Eye (tissue), 1 donor: Measurements from ENCODE around the gene SCD.
"Not testable (repeated sequence)": the region's sequence is repeated elsewhere in the genome, so short reads cannot be mapped to it uniquely, and the experiment has no call there.

Experiments
- DNase-seq: peaks from one replicate; pipeline ENCODE4 v3.0.0-alpha.2; 2015

Gene SCD

GRCh38 chr10:100362570-100363496 lies 15.8 kb downstream of the SCD start:
- DNase-seq = no peak

- DNase-seq = no peak
Measured at GRCh38 chr10:100364175-100364574, 17.1 kb downstream of the SCD start.

- no peak for DNase-seq
Measured at GRCh38 chr10:100364735-100365391, 17.8 kb downstream of the SCD start.

GRCh38 chr10:100368721-100369120 lies 21.7 kb downstream of the SCD start:
- DNase-seq = no peak

DNA sequence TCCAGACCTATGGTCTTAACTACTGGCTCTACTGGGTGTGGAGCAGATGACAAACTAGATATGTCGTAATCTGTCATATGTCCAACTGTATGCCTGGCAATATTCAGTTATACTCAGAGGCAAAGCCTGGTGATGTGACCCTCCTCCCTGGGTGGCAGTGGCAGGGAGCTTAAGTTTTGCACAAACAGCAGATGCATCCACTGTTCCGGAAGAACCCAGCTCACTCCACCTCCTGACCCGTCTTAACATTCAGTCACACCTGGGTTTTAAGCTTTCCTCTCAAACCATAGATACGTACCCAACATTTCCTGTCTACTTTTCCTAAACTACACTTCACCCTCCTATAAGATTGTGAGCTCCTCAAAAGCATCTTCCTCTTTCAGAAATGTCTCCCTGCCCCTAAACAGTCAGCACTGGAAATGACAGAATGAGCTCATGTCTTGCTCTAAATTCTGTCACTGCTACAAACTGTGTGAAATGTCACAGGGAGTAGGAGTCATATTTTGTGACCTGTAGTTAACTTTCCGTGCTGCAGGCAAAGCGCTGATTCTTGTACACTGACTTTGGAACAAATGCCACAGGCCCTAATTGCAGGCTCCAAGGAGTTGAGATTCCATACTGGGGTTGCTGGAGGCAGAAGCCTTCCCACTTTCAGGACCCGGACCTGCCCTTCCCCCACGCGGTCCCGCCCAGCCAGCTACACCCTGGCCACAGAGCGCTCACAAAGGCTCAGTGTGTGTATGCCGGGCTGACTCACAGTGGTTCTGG lies 23.9 kb downstream of the SCD start:
- peak; percentile 77 for DNase-seq

DNA sequence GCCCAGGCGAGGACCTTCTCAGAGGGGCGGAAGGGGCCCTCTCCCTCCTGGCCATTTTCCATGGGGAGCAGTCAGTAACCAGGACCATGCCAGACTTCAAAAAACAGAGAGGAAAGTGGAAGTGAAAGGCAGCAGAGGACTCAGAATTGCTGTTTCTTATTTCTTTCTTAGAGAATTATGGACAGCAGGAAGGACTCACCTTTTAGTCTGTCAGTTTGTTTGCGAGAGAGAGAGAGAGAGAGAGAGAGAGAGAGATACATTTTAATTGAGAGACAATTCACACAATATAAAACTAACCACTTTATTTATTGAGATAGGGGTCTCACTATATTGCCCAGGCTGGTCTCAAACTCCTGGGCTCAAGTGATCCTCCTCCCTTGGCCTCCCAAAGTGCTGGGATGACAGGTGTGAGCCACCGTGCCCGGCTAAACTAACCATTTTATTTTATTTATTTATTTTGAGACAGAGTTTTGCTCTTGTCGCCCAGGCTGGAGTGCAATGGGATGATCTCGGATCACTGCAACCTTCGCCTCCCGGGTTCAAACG lies 24.5 kb downstream of the SCD start:
- no peak for DNase-seq

DNA sequence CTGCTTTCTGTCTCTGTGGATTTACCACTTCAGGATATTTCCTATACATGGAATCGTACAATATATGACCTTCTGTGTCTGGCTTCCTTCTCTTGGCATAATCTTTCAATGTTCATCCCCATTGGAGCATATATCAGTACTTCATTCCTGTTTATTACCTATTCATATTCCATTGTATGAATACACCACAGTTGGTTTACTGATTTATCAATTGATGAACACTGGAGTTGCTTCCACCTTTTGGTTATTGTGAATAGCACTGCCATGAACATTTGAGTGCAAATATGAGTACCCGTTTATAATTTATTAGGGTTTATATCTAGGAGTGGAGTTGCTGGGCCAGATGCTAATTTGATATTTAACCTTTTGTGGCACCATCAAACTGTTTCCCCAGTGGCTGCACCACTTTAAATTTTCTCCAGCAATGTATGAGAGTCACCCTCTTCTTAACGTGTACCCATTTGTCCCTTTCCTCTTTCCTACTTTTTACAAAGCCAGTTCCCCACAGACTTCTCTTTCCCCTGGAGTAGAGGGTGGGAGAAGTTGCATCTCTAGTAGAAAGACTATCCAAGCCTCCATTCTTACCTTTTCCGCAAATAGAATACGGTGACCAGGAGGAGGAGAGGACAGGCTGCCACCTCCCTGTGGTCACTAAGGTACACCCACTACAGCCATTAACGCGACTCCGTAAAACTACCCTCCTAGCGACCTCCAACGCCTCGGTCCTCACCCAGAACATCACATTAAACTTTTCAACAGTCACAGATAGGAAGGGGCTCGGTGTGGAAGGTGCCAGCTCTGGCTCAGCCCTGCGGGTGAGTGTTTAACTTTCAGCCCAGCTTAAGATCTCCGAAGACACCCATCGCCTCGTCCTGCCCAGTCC lies 25.6 kb downstream of the SCD start:
- no peak for DNase-seq

GRCh38 chr10:100373298-100374199 lies 26.5 kb downstream of the SCD start:
- DNase-seq = peak; percentile 99

DNA sequence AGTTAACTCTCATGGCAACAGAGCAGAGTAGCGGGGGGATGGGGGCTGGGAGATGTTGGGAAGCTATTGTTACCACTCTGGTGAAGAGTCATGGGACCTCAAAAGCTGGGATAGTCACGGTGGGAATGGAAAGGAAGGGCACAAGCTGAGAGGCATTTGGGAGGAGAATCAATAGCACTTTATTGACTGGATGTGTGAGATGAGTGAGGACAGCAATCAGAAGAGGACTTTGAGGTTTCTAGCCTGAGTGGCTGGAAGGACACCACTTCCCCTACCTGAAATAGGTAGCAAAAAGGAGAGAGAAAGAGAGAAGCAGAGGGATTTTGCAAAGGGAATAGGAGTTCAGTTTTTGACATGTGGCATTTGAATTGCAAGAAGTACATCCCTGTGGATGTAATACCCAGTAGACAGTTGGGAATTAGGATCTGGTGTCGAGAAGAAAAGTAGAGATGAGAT lies 27.2 kb downstream of the SCD start:
- DNase-seq = no peak

GRCh38 chr10:100374677-100375353 lies 27.8 kb downstream of the SCD start:
- DNase-seq = not testable (repeated sequence)

DNA sequence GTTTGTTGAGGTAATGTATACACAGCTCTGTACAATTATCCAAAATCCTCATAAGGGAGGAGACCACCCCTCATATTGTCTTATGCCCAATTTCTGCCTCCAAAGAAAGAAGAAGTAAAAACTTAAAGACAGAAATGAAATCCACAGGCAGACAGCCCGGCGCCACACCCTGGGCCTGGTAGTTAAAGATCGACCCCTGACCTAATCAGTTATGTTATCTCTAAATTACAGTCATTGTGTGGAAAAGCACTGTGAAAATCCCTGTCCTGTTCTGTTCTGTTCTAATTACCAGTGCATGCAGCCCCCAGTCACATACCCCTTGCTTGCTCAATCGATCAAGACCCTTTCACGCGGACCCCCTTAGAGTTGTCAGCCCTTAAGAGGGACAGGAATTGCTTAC lies 29.6 kb downstream of the SCD start:
- not testable (repeated sequence) for DNase-seq

GRCh38 chr10:100377830-100378229 lies 30.8 kb downstream of the SCD start:
- no peak for DNase-seq

DNA sequence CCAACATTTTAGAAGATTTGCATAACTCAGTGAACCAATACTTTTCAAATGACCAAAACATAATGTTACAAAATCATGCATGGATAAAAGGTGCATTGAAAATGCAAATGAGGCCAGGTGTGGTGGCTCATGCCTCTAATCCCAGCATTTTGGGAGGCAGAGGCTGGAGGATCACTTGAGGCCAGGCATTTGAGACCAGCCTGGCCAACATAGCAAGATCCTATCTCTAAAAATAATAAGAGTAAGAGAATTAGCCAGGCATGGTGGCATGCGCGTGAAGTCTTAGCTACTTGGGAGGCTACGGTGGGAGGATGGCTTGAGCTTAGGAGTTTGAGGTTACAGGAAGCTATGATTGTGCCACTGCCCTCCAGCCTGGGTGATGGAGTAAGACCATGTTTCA lies 33.4 kb downstream of the SCD start:
- no peak for DNase-seq

GRCh38 chr10:100382553-100382952 lies 35.5 kb downstream of the SCD start:
- DNase-seq = no peak

GRCh38 chr10:100383251-100383650 lies 36.2 kb downstream of the SCD start:
- no peak for DNase-seq

DNA sequence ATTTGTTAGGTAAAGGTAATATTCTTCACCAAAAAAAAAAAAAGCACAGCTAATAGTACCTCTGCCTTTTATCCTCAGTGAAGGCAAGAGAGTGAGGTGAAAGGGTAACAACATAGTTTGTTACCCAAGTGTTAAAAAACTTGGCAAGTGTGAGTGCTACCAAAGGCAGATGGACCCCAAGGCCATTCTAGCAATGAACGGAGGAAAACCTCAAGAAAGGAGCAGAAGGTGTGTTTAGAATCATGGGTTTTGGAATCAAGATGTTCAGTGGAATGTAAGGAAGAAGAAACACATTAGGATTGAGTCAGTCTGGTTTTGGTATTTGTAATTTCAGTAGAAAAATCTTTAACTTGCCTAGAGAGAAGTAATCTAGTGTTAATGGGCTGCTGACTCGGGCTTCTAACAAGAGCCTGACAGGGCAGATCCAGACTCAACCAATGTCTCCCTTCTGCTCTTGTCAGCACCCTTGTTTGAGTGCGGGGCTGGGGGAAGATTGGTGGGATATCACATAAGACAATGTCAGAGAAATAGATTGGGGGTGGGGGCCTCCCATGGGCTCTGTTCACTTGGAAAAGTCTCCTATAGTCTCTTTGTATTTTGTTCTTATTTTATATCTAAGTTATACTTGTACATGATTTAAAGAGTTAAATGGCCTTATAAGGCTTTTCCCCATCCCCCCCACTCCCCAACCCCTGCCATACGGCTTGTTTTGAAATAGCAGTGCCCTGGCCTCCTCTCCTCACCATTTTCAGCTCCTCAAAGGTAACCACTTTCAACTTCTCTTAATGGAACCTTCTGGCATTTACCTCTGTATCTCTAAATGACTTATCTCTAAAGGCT lies 44.4 kb downstream of the SCD start:
- DNase-seq = no peak

GRCh38 chr10:100392686-100393003 lies 45.6 kb downstream of the SCD start:
- DNase-seq = no peak

- DNase-seq = no peak
Measured at GRCh38 chr10:100395626-100396025, 48.6 kb downstream of the SCD start.

GRCh38 chr10:100396605-100397004 lies 49.6 kb downstream of the SCD start:
- no peak for DNase-seq
